ENCODE data around the gene NEFH.
"Not testable (repeated sequence)": the region's sequence is repeated elsewhere in the genome, so short reads cannot be mapped to it uniquely, and the experiment has no call there.

Gene NEFH

DNA sequence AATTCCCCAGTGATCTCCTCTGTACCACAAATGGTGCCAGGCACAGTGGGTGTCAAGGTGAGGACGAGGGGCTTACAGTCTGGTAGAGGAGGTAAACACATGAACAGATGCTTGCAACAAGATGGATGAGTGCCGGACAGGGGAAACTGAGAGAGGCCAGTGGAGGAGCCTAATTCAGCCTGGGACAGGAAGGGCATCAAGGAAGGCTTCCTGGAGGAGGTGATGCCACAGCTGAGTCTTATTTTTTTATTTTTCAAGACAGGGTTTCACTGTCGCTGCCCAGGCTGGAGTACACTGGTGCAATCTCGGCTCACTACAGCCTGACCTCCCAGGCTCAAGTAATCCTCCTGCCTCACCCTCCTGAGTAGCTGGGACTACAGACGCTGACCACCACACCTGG lies 18.8 kb upstream of the NEFH start:
- no peak for DNase-seq (ENCODE audit: low read depth, low spot score)

DNA sequence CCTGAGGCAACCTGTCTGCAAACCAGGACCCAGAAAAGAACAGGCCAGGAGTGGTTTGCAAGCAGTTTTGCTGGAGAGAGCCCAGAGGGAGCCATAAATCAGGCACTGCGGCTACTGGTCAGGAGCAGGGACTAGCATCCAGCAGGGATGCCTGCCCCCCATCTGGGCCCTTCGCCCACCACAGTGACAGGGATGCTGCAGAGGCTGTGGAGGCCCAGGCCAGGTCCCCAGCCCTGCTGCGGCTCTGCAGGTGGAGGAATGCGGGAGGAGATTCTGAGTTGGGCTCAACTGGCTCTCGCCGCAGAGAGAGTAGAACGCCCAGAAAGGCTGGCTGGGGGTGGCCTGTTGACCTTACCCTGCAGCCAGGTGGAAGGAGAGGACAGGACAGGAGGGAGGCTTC lies 16.4 kb upstream of the NEFH start:
- DNase-seq (ENCODE audit: low read depth, low spot score) = no peak

DNA sequence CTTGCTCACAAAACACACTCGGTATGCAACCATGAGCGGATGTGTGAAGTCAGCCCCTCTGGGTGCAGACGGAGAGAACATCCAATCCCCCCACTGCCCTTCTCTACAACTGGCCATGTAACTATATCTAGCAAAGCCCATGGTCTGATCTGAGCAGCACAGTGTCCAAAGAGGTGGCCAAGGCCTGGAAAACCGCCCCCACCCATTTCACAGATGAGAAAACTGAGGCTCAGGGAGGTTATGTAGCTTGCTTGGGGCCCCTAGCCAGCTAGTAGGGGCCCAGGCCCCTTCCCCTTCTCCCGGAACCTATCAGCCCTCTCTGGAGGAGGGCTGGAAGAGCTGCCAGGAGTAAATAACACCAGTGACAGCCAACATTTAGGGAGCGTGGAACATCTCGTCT lies 15.4 kb upstream of the NEFH start:
- DNase-seq (ENCODE audit: low read depth, low spot score) = no peak

DNA sequence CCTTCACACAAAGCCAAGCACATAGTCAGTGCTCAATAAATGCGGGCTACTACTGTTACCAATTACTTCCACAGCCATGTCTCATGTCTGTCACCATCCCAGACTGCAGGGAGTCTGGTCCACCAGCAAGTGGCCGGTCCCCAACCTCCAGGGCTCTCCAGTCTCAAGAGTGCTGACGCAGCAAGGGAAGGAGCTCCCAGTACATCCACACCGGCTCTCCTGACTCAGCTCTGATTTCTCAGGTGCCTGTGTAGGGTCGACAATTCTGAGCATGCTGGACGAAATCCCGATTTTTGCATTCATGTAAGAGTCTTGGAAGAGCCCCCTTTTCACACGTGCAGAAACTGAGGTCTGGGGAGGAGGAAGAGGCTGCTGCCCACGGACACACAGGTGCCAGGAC lies 10.3 kb upstream of the NEFH start:
- no peak for DNase-seq (ENCODE audit: low read depth, low spot score)

DNA sequence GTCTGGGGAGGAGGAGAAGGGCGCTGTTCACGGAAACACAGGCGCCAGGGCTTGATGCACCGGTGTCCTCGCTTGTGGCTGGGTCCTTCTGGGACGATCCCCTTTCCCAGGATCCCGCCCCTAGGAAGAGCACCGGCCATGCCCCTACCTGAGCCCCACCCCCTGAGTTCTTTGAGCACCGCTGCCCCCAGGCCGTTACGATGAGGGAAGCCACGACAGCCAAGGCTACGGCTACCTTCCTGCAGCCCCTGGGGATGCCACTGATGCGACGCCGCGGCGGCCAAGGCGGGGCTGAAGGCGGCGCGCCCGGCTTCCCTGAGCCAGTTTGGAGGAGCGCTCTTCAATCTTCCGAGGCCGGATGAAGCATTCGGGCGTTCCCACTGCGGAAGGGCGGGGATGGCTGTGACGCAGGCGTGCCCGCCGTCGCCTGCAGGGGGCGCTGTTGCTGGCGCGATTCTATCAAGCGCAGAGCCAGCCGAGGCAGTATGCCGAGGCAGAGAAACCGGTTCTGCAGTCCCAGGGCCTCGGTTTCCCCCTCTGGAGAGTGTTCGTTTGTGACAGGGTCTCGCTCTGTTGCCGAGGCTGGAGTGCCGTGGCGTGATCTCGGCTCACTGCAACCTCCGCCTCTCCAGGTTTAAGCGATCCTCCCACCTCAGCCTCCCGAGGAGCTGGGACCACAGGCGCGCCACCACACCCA lies 9.7 kb upstream of the NEFH start:
- DNase-seq (ENCODE audit: low read depth, low spot score) = no peak

DNA sequence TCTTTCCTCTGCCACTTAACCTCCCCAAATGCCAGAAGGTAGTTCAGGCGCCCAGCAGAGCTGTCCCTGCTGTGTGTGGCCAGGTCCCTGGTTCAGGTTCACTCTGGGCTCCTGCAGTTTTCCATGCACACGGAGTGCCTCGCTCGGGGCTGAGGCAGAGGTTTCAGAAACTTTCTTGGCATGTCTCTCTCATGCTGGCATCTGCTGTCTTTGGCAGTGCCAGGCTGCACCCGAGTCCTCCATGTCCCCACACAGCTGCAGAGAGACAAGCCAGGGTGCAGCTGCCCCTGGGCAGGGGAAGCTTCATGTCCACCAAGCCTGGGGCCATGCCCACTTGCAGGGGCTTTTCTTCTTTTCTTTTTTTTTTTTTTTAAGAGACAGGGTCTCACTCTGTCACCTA lies 7.0 kb upstream of the NEFH start:
- DNase-seq (ENCODE audit: low read depth, low spot score) = no peak

DNA sequence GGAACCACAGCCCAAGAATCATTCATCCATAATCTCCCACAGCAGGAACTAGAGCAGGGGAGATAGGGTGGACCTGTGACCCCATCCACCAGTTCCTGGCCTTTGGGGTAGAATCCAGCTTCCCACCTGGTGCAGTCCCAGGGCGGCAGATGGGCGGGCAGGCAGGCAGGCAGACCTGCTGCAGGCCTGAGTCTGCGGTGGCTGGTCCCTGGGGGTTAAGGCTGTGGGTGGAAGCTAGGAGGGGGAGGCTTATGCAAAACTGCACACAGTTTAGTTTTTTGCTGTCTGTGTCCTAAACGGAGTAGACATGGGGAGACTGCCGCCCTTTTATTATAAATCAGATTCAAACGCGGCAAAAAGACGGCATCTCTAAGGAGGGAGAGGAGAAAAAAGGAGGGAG lies 4.5 kb upstream of the NEFH start:
- no peak for DNase-seq (ENCODE audit: low read depth, low spot score)

DNA sequence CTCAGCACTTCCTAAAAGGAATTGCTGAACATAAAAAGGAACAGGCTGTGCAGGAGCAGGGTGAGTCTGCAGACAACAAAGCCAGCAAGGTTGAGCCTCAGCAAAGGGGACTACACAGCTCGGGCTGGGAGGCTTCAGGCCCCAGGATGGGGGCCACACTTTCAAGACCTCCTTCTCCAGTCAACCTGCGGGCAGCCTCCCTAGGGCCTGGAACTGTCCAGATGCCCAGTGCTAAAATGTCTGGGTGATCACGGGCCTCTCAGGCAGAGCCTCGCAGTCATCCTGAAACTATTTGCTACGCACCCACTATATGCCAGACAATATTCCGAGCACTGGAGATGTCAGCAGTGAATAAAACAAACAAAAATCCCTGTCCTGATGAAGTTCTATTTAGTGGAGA lies 3.9 kb upstream of the NEFH start:
- DNase-seq (ENCODE audit: low read depth, low spot score) = no peak

DNA sequence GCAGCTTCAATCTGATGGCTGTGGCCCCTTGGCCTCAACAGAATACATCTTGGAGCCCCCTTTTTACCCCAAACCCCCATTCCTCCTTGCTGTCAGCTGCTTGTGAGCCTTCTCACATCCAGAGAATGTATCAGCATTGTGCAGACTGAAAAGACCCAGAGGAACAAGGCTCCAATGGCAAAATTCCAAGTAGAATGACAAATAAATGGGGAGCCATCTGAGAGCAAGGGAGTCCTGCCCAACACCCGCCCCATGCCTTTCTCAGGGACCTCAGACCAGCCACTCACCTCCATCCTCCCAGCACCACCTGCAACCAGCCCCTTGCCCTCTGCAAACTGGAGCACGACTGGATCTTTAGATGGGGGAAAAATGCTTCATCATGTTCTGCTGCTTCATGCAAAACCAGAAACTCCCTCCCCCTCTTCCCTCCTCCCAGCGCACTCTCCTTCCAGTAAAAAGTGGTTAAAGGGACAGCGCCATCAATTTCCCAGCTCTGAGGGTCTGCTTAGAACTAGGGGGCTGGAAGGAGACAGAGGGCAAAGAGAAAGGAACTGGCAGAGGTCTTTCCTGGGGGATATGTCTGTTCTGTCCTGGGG lies 2.2 kb upstream of the NEFH start:
- DNase-seq (ENCODE audit: low read depth, low spot score) = no peak

DNA sequence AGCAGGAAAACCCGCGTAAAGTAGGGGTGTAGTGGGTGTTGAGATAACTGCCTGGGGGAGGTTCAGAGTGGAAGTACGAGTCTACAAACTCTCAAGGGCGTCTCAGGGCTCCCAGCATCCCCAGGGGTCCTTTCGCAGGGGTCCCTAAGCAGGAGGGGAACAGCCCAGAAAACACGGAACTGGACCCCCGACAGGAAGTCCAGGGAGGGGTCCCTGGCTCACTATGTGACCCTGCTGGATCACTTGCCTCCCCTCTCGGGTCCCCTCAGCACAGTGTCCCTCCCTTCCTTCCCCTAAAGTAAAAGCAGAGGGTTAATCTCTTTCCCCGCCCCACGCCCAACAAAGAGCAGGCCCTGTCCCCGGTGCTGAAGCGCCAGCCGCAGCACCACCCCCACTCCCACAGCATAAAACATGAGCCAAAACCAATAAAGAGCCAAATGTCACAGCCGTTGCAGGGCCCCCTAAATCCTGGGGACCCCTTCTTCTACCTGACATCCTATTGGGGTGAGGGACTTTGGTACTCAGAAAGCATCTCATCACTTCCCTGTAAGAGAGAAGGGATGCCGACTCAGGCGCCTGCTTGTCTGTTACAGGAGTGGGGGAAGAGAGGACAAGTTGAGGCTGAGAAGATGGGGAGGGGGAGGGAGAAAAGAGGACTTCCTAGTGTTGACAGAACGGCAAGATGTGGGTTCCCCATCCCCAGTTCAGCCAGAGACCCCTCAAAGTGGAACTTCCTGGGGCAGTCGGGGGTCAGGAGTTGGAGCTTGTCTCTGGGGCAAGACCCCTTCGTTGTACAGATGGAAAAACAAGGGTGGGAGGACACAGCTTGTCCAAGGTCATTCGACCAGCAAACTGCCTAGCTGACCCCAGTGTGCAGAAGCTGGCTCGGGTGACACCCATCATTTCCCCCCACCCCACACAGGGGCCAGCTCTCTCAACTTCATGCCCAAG lies 1.4 kb upstream of the NEFH start:
- DNase-seq (ENCODE audit: low read depth, low spot score) = no peak

DNA sequence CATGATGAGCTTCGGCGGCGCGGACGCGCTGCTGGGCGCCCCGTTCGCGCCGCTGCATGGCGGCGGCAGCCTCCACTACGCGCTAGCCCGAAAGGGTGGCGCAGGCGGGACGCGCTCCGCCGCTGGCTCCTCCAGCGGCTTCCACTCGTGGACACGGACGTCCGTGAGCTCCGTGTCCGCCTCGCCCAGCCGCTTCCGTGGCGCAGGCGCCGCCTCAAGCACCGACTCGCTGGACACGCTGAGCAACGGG lies 169 bp downstream of the NEFH start:
- no peak for DNase-seq (ENCODE audit: low read depth, low spot score)

DNA sequence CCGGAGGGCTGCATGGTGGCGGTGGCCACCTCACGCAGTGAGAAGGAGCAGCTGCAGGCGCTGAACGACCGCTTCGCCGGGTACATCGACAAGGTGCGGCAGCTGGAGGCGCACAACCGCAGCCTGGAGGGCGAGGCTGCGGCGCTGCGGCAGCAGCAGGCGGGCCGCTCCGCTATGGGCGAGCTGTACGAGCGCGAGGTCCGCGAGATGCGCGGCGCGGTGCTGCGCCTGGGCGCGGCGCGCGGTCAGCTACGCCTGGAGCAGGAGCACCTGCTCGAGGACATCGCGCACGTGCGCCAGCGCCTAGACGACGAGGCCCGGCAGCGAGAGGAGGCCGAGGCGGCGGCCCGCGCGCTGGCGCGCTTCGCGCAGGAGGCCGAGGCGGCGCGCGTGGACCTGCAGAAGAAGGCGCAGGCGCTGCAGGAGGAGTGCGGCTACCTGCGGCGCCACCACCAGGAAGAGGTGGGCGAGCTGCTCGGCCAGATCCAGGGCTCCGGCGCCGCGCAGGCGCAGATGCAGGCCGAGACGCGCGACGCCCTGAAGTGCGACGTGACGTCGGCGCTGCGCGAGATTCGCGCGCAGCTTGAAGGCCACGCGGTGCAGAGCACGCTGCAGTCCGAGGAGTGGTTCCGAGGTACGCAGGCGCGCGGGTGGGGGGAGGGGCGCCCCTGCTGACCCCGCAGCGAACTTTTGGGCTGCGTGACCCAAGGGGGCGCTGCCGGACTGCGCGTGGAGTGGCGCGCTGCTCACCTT lies 670 bp downstream of the NEFH start:
- DNase-seq (ENCODE audit: low read depth, low spot score) = no peak

DNA sequence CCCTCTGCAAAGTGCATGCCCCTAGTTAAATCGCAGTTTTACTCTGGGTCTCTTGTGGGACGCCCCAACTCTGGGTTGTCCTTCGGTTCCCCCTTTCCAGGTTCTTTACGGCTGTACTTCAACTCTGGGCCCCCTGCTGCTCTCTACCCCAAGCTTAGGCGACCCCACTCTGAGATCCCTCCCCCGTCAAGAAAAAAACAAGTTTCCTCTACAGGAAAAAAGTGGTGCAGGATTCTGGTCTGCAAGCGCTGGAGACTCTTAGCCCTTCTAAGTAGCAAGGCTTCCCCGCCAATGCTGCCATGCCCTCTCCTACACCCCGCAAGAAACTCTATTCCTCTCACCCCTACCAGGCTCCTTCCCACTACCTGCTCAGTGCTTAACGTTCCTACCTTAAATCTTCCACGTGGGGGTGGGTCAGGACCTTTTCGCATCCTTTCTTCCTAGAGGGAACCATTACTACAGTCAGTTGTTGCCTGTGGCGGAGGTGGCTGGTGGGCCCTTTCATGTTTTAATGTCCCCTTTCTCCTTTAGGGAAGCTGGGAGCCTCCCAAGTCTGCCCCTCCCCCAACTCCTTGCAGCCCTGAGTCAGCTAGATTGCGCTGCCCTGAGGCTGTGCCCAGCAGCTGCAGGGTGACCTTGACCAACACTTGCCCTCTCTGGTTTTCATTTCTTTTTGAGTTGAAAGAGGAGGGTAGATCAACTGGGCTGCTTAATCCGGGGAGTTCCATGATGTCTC lies 1.4 kb downstream of the NEFH start:
- DNase-seq (ENCODE audit: low read depth, low spot score) = no peak

DNA sequence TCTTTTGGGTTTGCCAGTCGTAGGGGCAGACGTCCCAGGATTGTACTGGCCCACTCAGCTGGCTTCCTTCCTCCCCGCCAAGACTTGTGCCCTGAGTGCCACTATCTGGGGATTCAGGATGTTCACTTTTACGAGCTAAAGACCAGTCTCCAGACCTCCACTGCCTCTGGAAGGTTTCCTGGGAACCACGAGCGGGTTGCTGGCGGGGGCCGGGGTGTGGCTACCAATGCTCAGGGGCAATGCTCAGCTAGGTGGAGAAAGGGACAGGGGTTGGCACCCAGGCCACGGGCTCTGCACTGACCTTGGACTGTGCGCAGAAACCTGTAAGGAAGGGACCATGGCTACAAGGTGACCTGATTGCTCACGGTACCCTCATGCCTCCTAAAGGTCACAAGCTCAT lies 2.2 kb downstream of the NEFH start:
- no peak for DNase-seq (ENCODE audit: low read depth, low spot score)

DNA sequence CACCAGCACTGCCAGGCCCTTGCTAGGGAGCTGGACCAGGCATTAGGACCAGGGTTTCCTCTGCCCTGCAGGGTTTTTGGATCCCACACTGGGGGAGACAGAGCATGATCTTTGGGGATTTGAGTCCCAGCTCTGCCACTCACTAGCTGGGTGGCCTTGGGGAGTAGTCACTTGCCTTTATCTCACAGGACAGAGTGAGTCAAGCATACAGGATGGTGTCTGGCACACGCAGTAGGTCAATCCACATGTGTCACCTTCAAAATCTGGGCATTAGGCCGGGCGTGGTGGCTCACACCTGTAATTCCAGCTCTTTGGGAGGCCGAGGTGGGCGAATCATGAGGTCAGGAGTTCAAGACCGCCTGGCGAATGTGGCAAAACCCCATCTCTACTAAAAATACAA lies 2.7 kb downstream of the NEFH start:
- no peak for DNase-seq (ENCODE audit: low read depth, low spot score)

DNA sequence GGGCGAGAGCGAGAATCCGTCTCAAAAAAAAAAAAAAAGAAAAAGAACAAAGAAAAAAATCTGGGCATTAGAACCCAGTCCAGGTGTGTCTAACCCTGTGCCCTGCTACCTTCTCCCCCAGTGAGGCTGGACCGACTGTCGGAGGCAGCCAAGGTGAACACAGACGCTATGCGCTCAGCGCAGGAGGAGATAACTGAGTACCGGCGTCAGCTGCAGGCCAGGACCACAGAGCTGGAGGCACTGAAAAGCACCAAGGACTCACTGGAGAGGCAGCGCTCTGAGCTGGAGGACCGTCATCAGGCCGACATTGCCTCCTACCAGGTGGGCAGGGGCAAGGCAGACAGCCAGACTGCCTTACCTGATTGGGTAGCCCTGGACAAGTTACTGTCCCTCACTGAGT lies 3.2 kb downstream of the NEFH start:
- DNase-seq (ENCODE audit: low read depth, low spot score) = no peak

DNA sequence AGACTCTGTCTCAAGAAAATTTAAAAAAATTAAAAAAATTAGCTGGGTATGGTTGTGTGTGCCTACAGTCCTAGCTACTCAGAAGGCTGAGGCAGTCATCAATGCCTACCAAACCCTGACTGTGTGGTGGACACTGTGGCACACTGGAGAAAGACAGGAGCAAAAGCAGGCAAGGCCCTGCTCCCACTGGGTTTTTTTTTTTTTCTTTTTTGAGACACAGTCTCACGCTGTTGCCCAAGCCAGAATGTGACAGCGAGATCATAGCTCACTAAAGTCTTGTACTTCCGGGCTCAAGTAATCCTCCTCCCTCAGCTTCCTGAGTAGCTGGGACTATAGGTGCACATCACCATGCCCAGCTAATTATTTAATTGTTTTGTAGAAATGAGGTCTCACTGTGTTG lies 4.6 kb downstream of the NEFH start:
- DNase-seq (ENCODE audit: low read depth, low spot score) = no peak

DNA sequence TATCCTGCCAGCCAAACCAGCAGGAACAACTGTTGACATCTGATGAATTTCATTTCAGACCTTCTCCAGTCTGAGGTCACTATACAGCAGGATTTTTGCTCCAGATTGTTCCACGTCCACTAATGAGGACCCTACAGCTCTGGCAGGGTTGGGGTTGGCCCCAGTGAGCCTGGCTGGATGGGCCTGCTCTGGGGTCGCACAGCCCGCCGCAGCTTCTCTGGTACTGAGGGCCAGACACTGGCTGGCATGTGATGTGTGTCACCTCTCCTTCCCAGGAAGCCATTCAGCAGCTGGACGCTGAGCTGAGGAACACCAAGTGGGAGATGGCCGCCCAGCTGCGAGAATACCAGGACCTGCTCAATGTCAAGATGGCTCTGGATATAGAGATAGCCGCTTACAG lies 5.4 kb downstream of the NEFH start:
- DNase-seq (ENCODE audit: low read depth, low spot score) = no peak

DNA sequence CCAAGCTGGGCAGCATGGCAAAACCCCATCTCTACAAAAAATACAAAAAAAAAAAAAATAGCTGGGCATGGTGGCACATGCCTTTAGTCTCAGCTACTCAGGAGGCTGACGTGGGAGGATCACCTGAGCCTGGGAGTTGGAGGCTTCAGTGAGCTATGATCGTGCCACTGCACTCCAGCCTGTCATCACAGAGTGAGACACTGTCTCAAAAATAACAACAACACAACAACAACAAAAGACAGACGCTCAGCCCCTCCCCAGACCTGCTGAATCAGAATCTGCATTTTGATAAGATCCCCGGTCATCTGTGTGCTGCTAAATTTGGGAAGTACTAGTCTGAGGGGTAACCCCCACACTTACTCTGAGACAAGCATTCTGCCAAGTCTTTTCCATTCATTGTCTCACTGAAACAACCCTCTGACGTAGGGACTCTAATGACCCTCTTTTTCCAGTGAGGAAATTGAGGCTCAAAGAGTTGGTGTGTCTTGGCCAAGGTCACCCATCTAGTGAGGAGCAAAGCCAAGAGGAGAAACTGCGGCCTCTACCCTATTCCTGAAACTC lies 7.5 kb downstream of the NEFH start:
- DNase-seq (ENCODE audit: low read depth, low spot score) = no peak

DNA sequence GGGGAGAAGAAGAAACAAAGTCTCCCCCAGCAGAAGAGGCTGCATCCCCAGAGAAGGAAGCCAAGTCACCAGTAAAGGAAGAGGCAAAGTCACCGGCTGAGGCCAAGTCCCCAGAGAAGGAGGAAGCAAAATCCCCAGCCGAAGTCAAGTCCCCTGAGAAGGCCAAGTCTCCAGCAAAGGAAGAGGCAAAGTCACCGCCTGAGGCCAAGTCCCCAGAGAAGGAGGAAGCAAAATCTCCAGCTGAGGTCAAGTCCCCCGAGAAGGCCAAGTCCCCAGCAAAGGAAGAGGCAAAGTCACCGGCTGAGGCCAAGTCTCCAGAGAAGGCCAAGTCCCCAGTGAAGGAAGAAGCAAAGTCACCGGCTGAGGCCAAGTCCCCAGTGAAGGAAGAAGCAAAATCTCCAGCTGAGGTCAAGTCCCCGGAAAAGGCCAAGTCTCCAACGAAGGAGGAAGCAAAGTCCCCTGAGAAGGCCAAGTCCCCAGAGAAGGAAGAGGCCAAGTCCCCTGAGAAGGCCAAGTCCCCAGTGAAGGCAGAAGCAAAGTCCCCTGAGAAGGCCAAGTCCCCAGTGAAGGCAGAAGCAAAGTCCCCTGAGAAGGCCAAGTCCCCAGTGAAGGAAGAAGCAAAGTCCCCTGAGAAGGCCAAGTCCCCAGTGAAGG lies 9.2 kb downstream of the NEFH start:
- not testable (repeated sequence) for DNase-seq (ENCODE audit: low read depth, low spot score)

DNA sequence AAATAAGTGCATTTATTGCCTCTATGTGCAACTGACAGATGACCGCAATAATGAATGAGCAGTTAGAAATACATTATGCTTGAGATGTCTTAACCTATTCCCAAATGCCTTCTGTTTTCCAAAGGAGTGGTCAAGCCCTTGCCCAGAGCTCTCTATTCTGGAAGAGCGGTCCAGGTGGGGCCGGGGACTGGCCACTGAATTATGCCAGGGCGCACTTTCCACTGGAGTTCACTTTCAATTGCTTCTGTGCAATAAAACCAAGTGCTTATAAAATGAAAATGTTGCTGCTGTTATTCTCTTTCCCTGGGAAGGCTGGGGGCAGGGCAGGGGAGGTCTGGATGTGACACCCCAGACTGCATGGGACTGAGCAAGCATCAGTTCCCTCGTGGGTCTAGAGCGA lies 11.0 kb downstream of the NEFH start:
- DNase-seq (ENCODE audit: low read depth, low spot score) = no peak

All from smooth muscle cell of the brain vasculature (primary cell).